HL-60 (cell line): ENCODE data around the gene SLC5A1.

ENCODE experiments used
- DNase-seq, 2 experiments: peaks; one replicate each; pipeline ENCODE4 v3.0.0-alpha.2; 2010 to 2020; ENCODE audit warnings: low read depth in 1 of 2, low spot score in 1 of 2
- H3K27ac ChIP-seq: fragments of 250-450 bp; sonication (Bioruptor Pico); replicated peaks from 2 replicates; pipeline ENCODE4 v1.5.1; 2020; ENCODE audit warnings: mild to moderate bottlenecking, moderate library complexity
- H3K27me3 ChIP-seq: fragments of 250-450 bp; sonication (Bioruptor Pico); 2 replicates; pipeline ENCODE4 v1.5.1; 2021; ENCODE audit warnings: mild to moderate bottlenecking, moderate library complexity; ENCODE audit not compliant: insufficient read depth, poor library complexity, severe bottlenecking
- H3K4me3 ChIP-seq: replicated peaks from 2 replicates; pipeline ENCODE4 v1.5.1; 2011; ENCODE audit warnings: mild to moderate bottlenecking, control low read depth, low read length; ENCODE audit not compliant: insufficient read depth
- GABPA ChIP-seq: IDR thresholded peaks from 2 replicates; pipeline ENCODE4 v1.6.1; 2012; ENCODE audit warnings: low read depth
- POLR2AphosphoS5 ChIP-seq: IDR thresholded peaks from 2 replicates; pipeline ENCODE4 v1.6.1; 2012; ENCODE audit warnings: low read depth
- SPI1 ChIP-seq: IDR thresholded peaks from 2 replicates; pipeline ENCODE4 v1.6.1; 2012; ENCODE audit warnings: low read depth, mild to moderate bottlenecking, borderline replicate concordance
- TF ChIP-seq, protein P1 (sequence below): IDR thresholded peaks from one replicate; pipeline ENCODE4 v1.5.1; 2011; ENCODE audit warnings: low read length, control low read depth, inconsistent platforms; ENCODE audit not compliant: insufficient read depth
- TF ChIP-seq, protein P2 (sequence below): IDR thresholded peaks from 2 replicates; pipeline ENCODE4 v1.6.1; 2012; ENCODE audit warnings: low read depth; ENCODE audit not compliant: insufficient replicate concordance

SLC5A1 gene

DNA sequence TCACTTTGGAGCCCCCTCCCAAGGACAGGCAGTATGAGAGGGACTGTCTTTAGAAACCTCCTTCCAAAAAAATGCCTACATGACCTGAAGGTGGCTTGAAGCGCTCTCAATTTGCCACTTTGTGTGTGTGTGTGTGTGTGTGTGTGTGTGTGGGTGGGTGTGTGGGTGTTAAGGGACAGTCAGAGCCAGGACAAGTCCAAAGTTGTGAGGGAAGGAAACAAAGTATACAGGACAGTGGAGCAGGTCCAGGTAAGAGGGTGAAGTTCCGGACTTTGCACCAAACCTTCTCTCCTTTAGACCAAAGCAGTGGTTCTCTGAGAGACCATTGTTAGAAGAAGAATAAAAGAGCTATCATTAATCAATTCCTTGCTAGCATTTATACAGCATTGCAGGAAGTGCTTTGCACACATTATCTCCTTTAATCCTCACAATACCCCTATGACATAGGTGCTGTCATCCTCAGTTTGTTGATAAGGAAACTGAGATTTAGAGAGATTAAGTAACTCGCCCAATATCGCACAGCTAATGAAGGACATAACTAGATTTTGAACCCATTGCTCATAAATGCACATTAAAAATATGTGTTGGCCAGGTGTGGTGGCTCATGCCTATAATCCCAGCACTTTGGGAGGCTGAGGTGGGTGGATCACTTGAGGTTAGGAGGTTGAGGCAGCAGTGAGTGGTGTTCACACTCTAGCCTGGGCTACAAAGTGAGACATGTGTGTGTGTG, 12.4 kb upstream of the SLC5A1 start:
- no peak for DNase-seq
- TF ChIP-seq SPI1 (no peak), GABPA (no peak), POLR2AphosphoS5 (no peak)
- TF ChIP-seq, protein P1, sequence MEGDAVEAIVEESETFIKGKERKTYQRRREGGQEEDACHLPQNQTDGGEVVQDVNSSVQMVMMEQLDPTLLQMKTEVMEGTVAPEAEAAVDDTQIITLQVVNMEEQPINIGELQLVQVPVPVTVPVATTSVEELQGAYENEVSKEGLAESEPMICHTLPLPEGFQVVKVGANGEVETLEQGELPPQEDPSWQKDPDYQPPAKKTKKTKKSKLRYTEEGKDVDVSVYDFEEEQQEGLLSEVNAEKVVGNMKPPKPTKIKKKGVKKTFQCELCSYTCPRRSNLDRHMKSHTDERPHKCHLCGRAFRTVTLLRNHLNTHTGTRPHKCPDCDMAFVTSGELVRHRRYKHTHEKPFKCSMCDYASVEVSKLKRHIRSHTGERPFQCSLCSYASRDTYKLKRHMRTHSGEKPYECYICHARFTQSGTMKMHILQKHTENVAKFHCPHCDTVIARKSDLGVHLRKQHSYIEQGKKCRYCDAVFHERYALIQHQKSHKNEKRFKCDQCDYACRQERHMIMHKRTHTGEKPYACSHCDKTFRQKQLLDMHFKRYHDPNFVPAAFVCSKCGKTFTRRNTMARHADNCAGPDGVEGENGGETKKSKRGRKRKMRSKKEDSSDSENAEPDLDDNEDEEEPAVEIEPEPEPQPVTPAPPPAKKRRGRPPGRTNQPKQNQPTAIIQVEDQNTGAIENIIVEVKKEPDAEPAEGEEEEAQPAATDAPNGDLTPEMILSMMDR: no peak
- TF ChIP-seq, protein P2, sequence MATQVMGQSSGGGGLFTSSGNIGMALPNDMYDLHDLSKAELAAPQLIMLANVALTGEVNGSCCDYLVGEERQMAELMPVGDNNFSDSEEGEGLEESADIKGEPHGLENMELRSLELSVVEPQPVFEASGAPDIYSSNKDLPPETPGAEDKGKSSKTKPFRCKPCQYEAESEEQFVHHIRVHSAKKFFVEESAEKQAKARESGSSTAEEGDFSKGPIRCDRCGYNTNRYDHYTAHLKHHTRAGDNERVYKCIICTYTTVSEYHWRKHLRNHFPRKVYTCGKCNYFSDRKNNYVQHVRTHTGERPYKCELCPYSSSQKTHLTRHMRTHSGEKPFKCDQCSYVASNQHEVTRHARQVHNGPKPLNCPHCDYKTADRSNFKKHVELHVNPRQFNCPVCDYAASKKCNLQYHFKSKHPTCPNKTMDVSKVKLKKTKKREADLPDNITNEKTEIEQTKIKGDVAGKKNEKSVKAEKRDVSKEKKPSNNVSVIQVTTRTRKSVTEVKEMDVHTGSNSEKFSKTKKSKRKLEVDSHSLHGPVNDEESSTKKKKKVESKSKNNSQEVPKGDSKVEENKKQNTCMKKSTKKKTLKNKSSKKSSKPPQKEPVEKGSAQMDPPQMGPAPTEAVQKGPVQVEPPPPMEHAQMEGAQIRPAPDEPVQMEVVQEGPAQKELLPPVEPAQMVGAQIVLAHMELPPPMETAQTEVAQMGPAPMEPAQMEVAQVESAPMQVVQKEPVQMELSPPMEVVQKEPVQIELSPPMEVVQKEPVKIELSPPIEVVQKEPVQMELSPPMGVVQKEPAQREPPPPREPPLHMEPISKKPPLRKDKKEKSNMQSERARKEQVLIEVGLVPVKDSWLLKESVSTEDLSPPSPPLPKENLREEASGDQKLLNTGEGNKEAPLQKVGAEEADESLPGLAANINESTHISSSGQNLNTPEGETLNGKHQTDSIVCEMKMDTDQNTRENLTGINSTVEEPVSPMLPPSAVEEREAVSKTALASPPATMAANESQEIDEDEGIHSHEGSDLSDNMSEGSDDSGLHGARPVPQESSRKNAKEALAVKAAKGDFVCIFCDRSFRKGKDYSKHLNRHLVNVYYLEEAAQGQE: no peak
- H3K27me3 ChIP-seq: no peaks in the 10 kb centered on the region
- no peak overlapping the region for H3K4me3 ChIP-seq
- H3K27ac ChIP-seq: no peak overlapping the region

DNA sequence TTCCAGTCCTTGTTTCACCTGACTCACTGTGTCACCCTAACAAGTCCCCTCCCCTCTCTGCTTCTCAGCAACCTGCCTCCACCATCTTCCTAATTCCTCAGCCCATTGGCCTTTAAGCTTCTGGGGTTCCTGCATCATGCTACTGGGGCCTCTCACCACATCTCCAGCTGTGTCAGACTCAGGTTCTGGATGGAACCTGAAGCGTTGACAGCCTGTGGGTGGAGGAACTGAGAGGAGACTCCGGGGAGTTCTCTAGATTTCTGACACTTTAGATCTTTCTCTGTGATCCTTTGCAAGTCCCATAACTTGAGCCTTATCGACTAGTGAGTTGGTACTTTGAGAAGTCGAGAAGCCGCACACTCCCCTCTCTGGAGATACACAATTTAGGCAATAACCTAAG, 11.6 kb upstream of the SLC5A1 start:
- no peaks in the 10 kb centered on the region for H3K27me3 ChIP-seq
- no peak overlapping the region for H3K4me3 ChIP-seq
- no peak overlapping the region for H3K27ac ChIP-seq
- DNase-seq: no peak
- TF ChIP-seq GABPA (no peak), POLR2AphosphoS5 (no peak), SPI1 (no peak)
- TF ChIP-seq, protein P2: no peak
- TF ChIP-seq, protein P1: no peak

DNA sequence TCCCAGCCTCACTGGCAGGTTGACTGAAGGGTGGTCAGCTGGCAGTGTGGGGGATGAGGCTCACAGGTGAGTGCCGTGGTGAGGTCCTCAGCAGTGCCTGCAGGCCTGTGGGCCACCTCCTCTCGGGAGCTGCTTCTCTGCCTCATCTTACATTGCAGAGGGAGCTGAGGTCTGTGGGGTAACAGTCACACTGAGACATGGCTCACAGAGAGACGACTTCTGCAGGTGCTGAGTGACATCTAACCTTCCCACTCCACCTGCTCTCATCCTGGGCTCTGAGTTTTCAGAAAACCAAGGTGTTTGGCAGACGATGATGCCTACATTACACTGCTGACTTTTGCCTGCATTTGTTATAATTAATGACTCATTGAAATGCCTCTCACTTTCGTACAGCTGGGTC, 8.8 kb upstream of the SLC5A1 start:
- no peak overlapping the region for H3K27ac ChIP-seq
- TF ChIP-seq POLR2AphosphoS5: no peak
- no peak for TF ChIP-seq GABPA
- TF ChIP-seq, protein P2: no peak
- TF ChIP-seq, protein P1: no peak
- TF ChIP-seq SPI1: no peak
- DNase-seq: no peak
- H3K4me3 ChIP-seq: no peak overlapping the region
- H3K27me3 ChIP-seq: no peaks in the 10 kb centered on the region
